ENCODE measurements around the gene ZNF367.

DNA sequence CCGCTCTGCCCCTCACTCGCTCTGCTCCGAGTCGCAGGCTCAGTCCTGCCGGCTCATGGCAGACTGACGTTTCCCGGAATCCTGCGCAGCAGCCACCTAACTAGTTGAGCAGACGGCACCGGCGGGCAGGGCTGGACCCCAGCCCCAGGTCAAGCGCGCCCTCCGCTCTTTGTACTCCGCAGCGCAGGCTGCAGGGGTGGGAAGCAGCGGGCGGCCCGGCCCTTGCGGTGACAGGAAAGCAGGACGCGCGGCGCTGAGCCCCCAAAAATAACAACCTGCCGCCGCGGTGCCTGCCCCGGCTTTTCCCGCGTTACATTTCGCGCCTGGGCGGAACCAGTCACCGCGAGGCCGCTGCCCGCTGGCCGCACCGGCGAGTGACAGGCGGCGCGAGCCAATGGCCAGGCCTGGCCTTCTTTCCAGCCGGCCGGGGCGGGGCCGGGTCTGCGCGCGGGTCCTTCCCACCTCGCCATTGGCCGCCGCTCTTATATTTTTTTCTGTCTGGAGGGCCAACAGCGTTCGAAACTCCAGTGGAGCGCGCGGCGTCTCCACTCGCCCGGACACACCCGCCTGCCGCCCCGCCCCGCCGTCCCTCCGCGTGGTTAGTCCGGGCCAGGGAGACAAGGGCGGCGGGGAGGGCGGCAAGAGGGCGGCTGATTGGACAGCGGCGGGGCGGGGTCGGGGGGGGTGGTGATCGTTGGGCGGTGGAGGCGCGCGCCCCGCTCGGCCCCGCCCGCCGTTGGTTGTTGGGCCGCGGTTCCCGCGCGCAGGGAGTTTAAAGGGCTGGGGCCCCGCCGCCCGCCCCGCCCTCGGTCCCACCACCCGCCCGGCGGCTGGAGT is at the start of gene ZNF367:
- peak; percentile 8 to 45 for TF ChIP-seq POLR2A (IDR thresholded peaks at IDR 0.05)
- TF ChIP-seq, protein P1, sequence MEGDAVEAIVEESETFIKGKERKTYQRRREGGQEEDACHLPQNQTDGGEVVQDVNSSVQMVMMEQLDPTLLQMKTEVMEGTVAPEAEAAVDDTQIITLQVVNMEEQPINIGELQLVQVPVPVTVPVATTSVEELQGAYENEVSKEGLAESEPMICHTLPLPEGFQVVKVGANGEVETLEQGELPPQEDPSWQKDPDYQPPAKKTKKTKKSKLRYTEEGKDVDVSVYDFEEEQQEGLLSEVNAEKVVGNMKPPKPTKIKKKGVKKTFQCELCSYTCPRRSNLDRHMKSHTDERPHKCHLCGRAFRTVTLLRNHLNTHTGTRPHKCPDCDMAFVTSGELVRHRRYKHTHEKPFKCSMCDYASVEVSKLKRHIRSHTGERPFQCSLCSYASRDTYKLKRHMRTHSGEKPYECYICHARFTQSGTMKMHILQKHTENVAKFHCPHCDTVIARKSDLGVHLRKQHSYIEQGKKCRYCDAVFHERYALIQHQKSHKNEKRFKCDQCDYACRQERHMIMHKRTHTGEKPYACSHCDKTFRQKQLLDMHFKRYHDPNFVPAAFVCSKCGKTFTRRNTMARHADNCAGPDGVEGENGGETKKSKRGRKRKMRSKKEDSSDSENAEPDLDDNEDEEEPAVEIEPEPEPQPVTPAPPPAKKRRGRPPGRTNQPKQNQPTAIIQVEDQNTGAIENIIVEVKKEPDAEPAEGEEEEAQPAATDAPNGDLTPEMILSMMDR (IDR thresholded peaks at IDR 0.05) = no peak

Data from uterus (tissue), 2 donors.